Esophagus squamous epithelium (tissue), 5 donors: ENCODE data around the gene TWIST1. TPM values are rescaled to one million over a fixed set of nuclear protein-coding genes. Genes with fewer than 3 reads are reported as not detected.

Experiments
- DNase-seq: peaks from one replicate; lab custom pipeline; 2025; lab: John Stamatoyannopoulos, UW
- H3K27ac ChIP-seq, 4 donors: fragments of 200-600 bp; sonication (generic); one replicate each; pipeline ENCODE4 v1.5.1; 2016 to 2019; ENCODE audit warnings: mild to moderate bottlenecking in 1 of 4
- H3K27me3 ChIP-seq, 4 donors: fragments of 200-600 bp; sonication (generic); 1 replicate in 3 of 4; 2 replicates in 1 of 4; pipeline versions ENCODE4 v1.5.1 to v1.6.0; 2017 to 2021; ENCODE audit warnings: antibody characterized with exemption in 1 of 4
- H3K36me3 ChIP-seq, 3 donors: fragments of 200-600 bp; sonication (generic); one replicate each; pipeline ENCODE4 v1.5.1; 2016 to 2019
- H3K4me1 ChIP-seq, 3 donors: fragments of 200-600 bp; sonication (generic); one replicate each; pipeline ENCODE4 v1.5.1; 2017 to 2019
- H3K4me3 ChIP-seq, 4 donors: fragments of 200-600 bp; sonication (generic); 1 replicate in 3 of 4; 2 replicates in 1 of 4; pipeline ENCODE4 v1.5.1; 2016 to 2019; ENCODE audit warnings: mild to moderate bottlenecking in 2 of 4, moderate library complexity in 1 of 4
- H3K9me3 ChIP-seq, 3 donors: fragments of 200-600 bp; sonication (generic); one replicate each; pipeline ENCODE4 v1.5.1; 2016 to 2019
- POLR2A ChIP-seq, 4 donors: fragments of 450-650 bp; IDR thresholded peaks; one replicate each; pipeline ENCODE4 v1.6.1; 2017; ENCODE audit warnings: antibody characterized with exemption in 4 of 4, mild to moderate bottlenecking in 4 of 4, moderate library complexity in 3 of 4
- WGBS, 2 donors: methylation state at CpG; one replicate each; pipeline ENCODE4 v1.1.5; 2018; 5-methylcytosine and 5-hydroxymethylcytosine counted together
- intact Hi-C: fragments of 100-400 bp; cut with DNase I; formaldehyde crosslinking; loops from one replicate; pipeline ENCODE4 v1.15.0; 2022
- total RNA-seq, 4 donors: library from RNA; depleted of rRNA; stranded (reverse); fragments of >200 nt; gene quantifications; one replicate each; pipeline ENCODE4 v1.1.0, GENCODE V29; 2016
- TF ChIP-seq, protein P1 (sequence below), 6 experiments: fragments of 450-650 bp in 4 of 6; fragments of 200-600 bp in 2 of 6; sonication (generic) in 2 of 6; IDR thresholded peaks; one replicate each; pipeline ENCODE4 v1.5.1; 2016 to 2019; ENCODE audit warnings: antibody characterized with exemption in 6 of 6, mild to moderate bottlenecking in 4 of 6, moderate library complexity in 4 of 6
- donor health status: DM: yes; HTN: yes; CAD: no.

TWIST1 gene
- total RNA-seq: 10 to 100 TPM in 1 of 4 donors, 1 to 10 TPM in 2, not detected in 1; 2.5 to 20.0 (median 8.0) TPM

DNA sequence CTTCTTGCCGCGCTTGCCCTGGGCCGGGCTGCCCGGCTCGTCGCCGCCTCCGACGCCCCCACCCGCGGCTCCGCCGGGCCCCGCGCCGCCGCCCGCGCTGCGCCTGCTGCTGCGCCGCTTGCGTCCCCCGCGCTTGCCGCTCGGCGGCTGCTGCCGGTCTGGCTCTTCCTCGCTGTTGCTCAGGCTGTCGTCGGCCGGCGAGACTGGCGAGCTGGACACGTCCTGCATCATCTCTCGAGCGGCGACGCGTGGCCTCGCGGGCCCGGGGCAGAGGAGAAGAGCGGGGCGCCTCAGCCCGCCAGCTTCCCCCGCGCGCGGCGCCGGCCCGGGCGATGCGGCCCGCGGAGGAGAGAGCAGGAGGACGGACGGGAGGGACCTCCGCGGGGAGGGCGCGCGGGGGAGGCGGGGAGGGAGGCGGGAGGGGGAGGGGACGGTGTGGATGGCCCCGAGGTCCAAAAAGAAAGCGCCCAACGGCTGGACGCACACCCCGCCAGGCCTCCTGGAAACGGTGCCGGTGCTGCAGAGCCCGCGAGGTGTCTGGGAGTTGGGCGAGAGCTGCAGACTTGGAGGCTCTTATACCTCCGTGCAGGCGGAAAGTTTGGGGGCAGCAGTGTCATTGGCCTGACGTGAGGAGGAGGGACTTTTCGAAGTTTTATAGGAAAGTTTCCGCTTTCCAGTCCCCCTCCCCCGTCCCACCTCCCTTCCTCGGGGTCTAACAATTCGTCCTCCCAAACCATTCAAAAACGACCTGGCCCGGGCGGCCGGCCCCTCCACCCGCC is at the start of gene TWIST1:
Gene TWIST1, minus strand, starts transcription at position 546 of the 779 bp plus-strand sequence. Its CDS starts 315 bp downstream, at position 231.
- Histone ChIP-seq H3K36me3 (no peaks in the 10 kb centered on the region), H3K4me3 (peak within 1 kb of the TSS; percentile 44 to 77 (median 60)), H3K27me3 (peaks cover 6 to 99% (median 21%) of the 10 kb centered on the region in 4 donors), H3K27ac (peak within 1 kb of the TSS; percentile 70 to 91 (median 84)), H3K4me1 (peaks cover 0 to 37% (median 0%) of the 10 kb centered on the region in 3 donors), H3K9me3 (no peaks in the 10 kb centered on the region)
- 0% methylated on average over 1 of the region's 91 CpGs; no CpG with 5 or more reads in 1 of the 2 donors for WGBS, 2 donors
- intact Hi-C loops: no loop called here
- no peak for DNase-seq
- TF ChIP-seq, protein P1, sequence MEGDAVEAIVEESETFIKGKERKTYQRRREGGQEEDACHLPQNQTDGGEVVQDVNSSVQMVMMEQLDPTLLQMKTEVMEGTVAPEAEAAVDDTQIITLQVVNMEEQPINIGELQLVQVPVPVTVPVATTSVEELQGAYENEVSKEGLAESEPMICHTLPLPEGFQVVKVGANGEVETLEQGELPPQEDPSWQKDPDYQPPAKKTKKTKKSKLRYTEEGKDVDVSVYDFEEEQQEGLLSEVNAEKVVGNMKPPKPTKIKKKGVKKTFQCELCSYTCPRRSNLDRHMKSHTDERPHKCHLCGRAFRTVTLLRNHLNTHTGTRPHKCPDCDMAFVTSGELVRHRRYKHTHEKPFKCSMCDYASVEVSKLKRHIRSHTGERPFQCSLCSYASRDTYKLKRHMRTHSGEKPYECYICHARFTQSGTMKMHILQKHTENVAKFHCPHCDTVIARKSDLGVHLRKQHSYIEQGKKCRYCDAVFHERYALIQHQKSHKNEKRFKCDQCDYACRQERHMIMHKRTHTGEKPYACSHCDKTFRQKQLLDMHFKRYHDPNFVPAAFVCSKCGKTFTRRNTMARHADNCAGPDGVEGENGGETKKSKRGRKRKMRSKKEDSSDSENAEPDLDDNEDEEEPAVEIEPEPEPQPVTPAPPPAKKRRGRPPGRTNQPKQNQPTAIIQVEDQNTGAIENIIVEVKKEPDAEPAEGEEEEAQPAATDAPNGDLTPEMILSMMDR (IDR thresholded peaks at IDR 0.05): no peak
- peak in 2 of 4 donors; percentile 49 to 55 for TF ChIP-seq POLR2A (IDR thresholded peaks at IDR 0.05)

DNA sequence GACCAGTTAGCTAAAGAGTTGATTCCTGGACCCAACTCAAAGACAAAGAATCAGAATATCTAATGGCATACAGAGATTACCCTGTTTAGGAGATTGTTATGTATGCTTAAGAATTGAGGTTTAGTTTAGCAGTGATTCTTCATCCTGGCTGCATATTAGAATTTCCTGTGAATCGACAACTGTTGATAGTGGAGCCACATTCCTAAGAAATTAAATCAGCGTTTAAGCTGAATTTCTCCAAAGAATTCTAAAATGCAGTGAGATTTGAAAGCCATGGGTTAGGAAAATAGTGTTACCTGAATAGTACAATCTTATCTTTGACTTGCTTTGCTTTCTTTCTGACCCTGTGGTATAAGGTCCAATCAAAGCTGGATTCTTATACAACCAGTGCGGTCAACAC is 44.2 kb upstream of the TWIST1 start:
- no peaks in the 10 kb centered on the region for H3K4me1 ChIP-seq
- WGBS, 2 donors: 46 to 59% methylated on average over 3 of the region's 3 CpGs
- H3K27me3 ChIP-seq: no peaks in the 10 kb centered on the region
- no peaks in the 10 kb centered on the region for H3K9me3 ChIP-seq
- no peak overlapping the region for H3K4me3 ChIP-seq
- H3K27ac ChIP-seq: no peak overlapping the region
- TF ChIP-seq, protein P1 (IDR thresholded peaks at IDR 0.05): no peak
- no peak for TF ChIP-seq POLR2A (IDR thresholded peaks at IDR 0.05)
- DNase-seq: no peak
- H3K36me3 ChIP-seq: no peaks in the 10 kb centered on the region
- intact Hi-C loops: no loop called here

DNA sequence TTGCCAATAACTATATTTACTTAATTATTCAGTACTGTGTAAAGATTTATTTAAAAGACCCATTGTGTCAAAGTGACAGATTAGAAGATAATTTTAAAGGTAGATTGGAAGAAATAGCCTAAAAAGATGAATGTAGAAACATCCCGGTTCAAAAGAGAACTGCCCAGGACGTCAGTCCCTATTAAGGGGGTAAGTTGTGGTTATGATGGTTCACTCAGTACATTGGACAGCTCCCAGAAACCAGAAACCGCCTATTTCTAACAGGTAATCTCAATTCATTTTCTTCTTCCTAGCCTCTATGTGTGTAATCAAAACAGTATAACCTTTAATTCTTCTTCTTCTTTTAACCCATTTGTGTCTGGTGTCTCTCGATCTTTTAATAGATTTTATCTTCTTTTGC is 29.3 kb upstream of the TWIST1 start:
- Histone ChIP-seq H3K36me3 (no peaks in the 10 kb centered on the region), H3K4me3 (no peak overlapping the region), H3K4me1 (peaks cover 0 to 17% (median 0%) of the 10 kb centered on the region in 3 donors), H3K9me3 (no peaks in the 10 kb centered on the region), H3K27ac (no peak overlapping the region), H3K27me3 (peaks cover 4 to 64% (median 9%) of the 10 kb centered on the region in 4 donors)
- intact Hi-C loops: no loop called here
- WGBS, 2 donors: 4 to 8% methylated on average over 4 of the region's 4 CpGs
- no peak for TF ChIP-seq POLR2A (IDR thresholded peaks at IDR 0.05)
- TF ChIP-seq, protein P1 (IDR thresholded peaks at IDR 0.05): no peak
- DNase-seq: no peak

DNA sequence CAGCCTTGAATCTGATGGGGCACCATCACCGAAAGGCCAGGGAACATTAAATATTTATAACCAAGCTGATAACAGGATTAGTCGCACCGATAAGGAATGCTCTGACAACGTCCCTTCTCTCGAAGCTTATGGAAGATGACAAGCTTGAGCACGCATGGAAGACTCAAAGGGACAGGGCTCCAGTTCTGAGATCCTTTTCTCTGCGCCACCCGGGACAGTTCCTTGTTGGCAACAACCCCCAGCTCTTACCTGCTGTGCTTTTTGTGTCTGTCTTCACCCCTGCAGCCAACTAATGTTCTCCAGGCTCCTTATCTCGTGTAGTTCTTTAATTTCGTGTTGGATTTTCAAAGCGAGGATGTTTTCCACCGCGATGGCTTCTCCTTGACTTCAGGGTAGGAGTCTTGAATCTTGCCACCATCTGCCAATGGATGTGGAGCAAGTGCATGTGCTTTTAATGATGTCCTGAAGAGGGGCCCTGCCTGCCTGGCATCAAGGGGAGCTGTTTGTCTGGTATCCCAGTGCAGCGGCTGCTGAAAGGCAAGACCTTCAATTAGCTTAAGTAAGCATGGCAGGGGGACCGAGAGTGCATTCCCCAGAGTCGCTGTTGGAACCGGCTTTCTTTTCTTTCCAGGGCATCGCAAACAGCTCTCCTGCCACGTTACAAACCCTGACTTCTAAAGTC is 28.1 kb upstream of the TWIST1 start:
- intact Hi-C loops: no loop called here
- Histone ChIP-seq H3K27ac (no peak overlapping the region), H3K9me3 (no peaks in the 10 kb centered on the region), H3K4me3 (peak overlapping the region in 1 of 4 donors; percentile 47), H3K27me3 (peaks cover 4 to 66% (median 9%) of the 10 kb centered on the region in 4 donors), H3K36me3 (no peaks in the 10 kb centered on the region), H3K4me1 (peaks cover 0 to 17% (median 0%) of the 10 kb centered on the region in 3 donors)
- no peak for DNase-seq
- TF ChIP-seq, protein P1 (IDR thresholded peaks at IDR 0.05): no peak
- no peak for TF ChIP-seq POLR2A (IDR thresholded peaks at IDR 0.05)
- 16 to 18% methylated on average over 18 of the region's 19 CpGs for WGBS, 2 donors
